ENCODE results near the gene KRR1. TPM values are rescaled to one million over a fixed set of nuclear protein-coding genes. Genes with fewer than 3 reads are reported as not detected.
A peak's percentile ranks its signal among the peaks of the same experiment; 100 is the strongest.
"Not testable (repeated sequence)": the region's sequence is repeated elsewhere in the genome, so short reads cannot be mapped to it uniquely, and the experiment has no call there.

The KRR1 gene
- total and polyA plus RNA-seq, 2 donors, result 22.4 to 71.6 TPM

GRCh38 chr12:75505706-75506312 lies 5.6 kb downstream of the KRR1 start:
- H3K27ac ChIP-seq (ENCODE audit: low read depth), result no peak overlapping the region
- H3K36me3 ChIP-seq (ENCODE audit: insufficient read depth), result peaks cover 5% of the 10 kb centered on the region
- DNase-seq (ENCODE audit: extremely low spot score), result no peak
- WGBS, result 59% methylated on average over 2 of the region's 2 CpGs
- H3K4me1 ChIP-seq (ENCODE audit: insufficient read depth), result no peaks in the 10 kb centered on the region
- H3K4me3 ChIP-seq (ENCODE audit: low read depth, low read length), result no peak overlapping the region

GRCh38 chr12:75503866-75504265 lies 7.5 kb downstream of the KRR1 start:
- Histone ChIP-seq H3K36me3 (ENCODE audit: insufficient read depth) (peaks cover 5% of the 10 kb centered on the region), H3K4me1 (ENCODE audit: insufficient read depth) (no peaks in the 10 kb centered on the region), H3K27ac (ENCODE audit: low read depth) (no peak overlapping the region), H3K4me3 (ENCODE audit: low read depth, low read length) (no peak overlapping the region)
- DNase-seq (ENCODE audit: extremely low spot score), result no peak
- WGBS, result 91% methylated on average over 3 of the region's 3 CpGs

- H3K36me3 ChIP-seq (ENCODE audit: insufficient read depth), result peaks cover 5% of the 10 kb centered on the region
- no peak for DNase-seq (ENCODE audit: extremely low spot score)
- no peaks in the 10 kb centered on the region for H3K4me1 ChIP-seq (ENCODE audit: insufficient read depth)
- 68% methylated on average over 3 of the region's 3 CpGs for whole genome bisulfite sequencing
- H3K4me3 ChIP-seq (ENCODE audit: low read depth, low read length), result no peak overlapping the region
- H3K27ac ChIP-seq (ENCODE audit: low read depth), result no peak overlapping the region
Observed at GRCh38 chr12:75503459-75503858, 8.0 kb downstream of the KRR1 start.

GRCh38 chr12:75491169-75491568 lies 20.2 kb downstream of the KRR1 start:
- Histone ChIP-seq H3K4me1 (ENCODE audit: insufficient read depth) (no peaks in the 10 kb centered on the region), H3K27ac (ENCODE audit: low read depth) (no peak overlapping the region), H3K4me3 (ENCODE audit: low read depth, low read length) (no peak overlapping the region), H3K36me3 (ENCODE audit: insufficient read depth) (no peaks in the 10 kb centered on the region)
- 77% methylated on average over 2 of the region's 2 CpGs for WGBS
- DNase-seq (ENCODE audit: extremely low spot score), result no peak

- no peaks in the 10 kb centered on the region for H3K4me1 ChIP-seq (ENCODE audit: insufficient read depth)
- WGBS, result 65% methylated on average over 7 of the region's 7 CpGs
- DNase-seq (ENCODE audit: extremely low spot score), result no peak
- H3K36me3 ChIP-seq (ENCODE audit: insufficient read depth), result no peaks in the 10 kb centered on the region
- no peak overlapping the region for H3K4me3 ChIP-seq (ENCODE audit: low read depth, low read length)
- H3K27ac ChIP-seq (ENCODE audit: low read depth), result no peak overlapping the region
Observed at GRCh38 chr12:75489613-75490210, 21.7 kb downstream of the KRR1 start.

GRCh38 chr12:75489187-75489586 lies 22.2 kb downstream of the KRR1 start:
- H3K4me3 ChIP-seq (ENCODE audit: low read depth, low read length), result no peak overlapping the region
- WGBS, result 75% methylated on average over 2 of the region's 2 CpGs
- H3K36me3 ChIP-seq (ENCODE audit: insufficient read depth), result no peaks in the 10 kb centered on the region
- no peak overlapping the region for H3K27ac ChIP-seq (ENCODE audit: low read depth)
- no peaks in the 10 kb centered on the region for H3K4me1 ChIP-seq (ENCODE audit: insufficient read depth)
- DNase-seq (ENCODE audit: extremely low spot score), result no peak

GRCh38 chr12:75488553-75488952 lies 22.9 kb downstream of the KRR1 start:
- no peak for DNase-seq (ENCODE audit: extremely low spot score)
- no peaks in the 10 kb centered on the region for H3K36me3 ChIP-seq (ENCODE audit: insufficient read depth)
- no peaks in the 10 kb centered on the region for H3K4me1 ChIP-seq (ENCODE audit: insufficient read depth)
- no peak overlapping the region for H3K4me3 ChIP-seq (ENCODE audit: low read depth, low read length)
- H3K27ac ChIP-seq (ENCODE audit: low read depth), result no peak overlapping the region

GRCh38 chr12:75487308-75487707 lies 24.1 kb downstream of the KRR1 start:
- H3K27ac ChIP-seq (ENCODE audit: low read depth), result no peak overlapping the region
- DNase-seq (ENCODE audit: extremely low spot score), result no peak
- WGBS, result 92% methylated on average over 4 of the region's 4 CpGs
- no peaks in the 10 kb centered on the region for H3K4me1 ChIP-seq (ENCODE audit: insufficient read depth)
- no peak overlapping the region for H3K4me3 ChIP-seq (ENCODE audit: low read depth, low read length)
- H3K36me3 ChIP-seq (ENCODE audit: insufficient read depth), result no peaks in the 10 kb centered on the region

- WGBS, result 89% methylated on average over 2 of the region's 2 CpGs
- H3K4me3 ChIP-seq (ENCODE audit: low read depth, low read length); DNase-seq (ENCODE audit: extremely low spot score); H3K27ac ChIP-seq (ENCODE audit: low read depth); H3K4me1 ChIP-seq (ENCODE audit: insufficient read depth); H3K36me3 ChIP-seq (ENCODE audit: insufficient read depth): not testable (repeated sequence)
Observed at GRCh38 chr12:75484450-75484849, 27.0 kb downstream of the KRR1 start.

- Histone ChIP-seq H3K4me1 (ENCODE audit: insufficient read depth) (no peaks in the 10 kb centered on the region), H3K4me3 (ENCODE audit: low read depth, low read length) (no peak overlapping the region), H3K27ac (ENCODE audit: low read depth) (peak overlapping the region; percentile 3), H3K36me3 (ENCODE audit: insufficient read depth) (no peaks in the 10 kb centered on the region)
- DNase-seq (ENCODE audit: extremely low spot score), result no peak
- 38% methylated on average over 2 of the region's 2 CpGs for WGBS
Observed at GRCh38 chr12:75483431-75483830, 28.0 kb downstream of the KRR1 start.

- no peaks in the 10 kb centered on the region for H3K36me3 ChIP-seq (ENCODE audit: insufficient read depth)
- H3K27ac ChIP-seq (ENCODE audit: low read depth), result no peak overlapping the region
- 42% methylated on average over 4 of the region's 4 CpGs for WGBS
- no peaks in the 10 kb centered on the region for H3K4me1 ChIP-seq (ENCODE audit: insufficient read depth)
- DNase-seq (ENCODE audit: extremely low spot score), result no peak
- H3K4me3 ChIP-seq (ENCODE audit: low read depth, low read length), result no peak overlapping the region
Observed at GRCh38 chr12:75482646-75483045, 28.8 kb downstream of the KRR1 start.

- Histone ChIP-seq H3K4me3 (ENCODE audit: low read depth, low read length) (peak overlapping the region; percentile 57), H3K4me1 (ENCODE audit: insufficient read depth) (no peaks in the 10 kb centered on the region), H3K36me3 (ENCODE audit: insufficient read depth) (no peaks in the 10 kb centered on the region), H3K27ac (ENCODE audit: low read depth) (peak overlapping the region; percentile 38)
- WGBS, result 63% methylated on average over 4 of the region's 4 CpGs
- no peak for DNase-seq (ENCODE audit: extremely low spot score)
Observed at GRCh38 chr12:75481774-75482173, 29.6 kb downstream of the KRR1 start.

GRCh38 chr12:75481013-75481705 lies 30.2 kb downstream of the KRR1 start:
- 28% methylated on average over 5 of the region's 5 CpGs for WGBS
- peak overlapping the region; percentile 57 for H3K4me3 ChIP-seq (ENCODE audit: low read depth, low read length)
- H3K4me1 ChIP-seq (ENCODE audit: insufficient read depth), result no peaks in the 10 kb centered on the region
- H3K27ac ChIP-seq (ENCODE audit: low read depth), result peak overlapping the region; percentile 70
- H3K36me3 ChIP-seq (ENCODE audit: insufficient read depth), result no peaks in the 10 kb centered on the region
- DNase-seq (ENCODE audit: extremely low spot score), result no peak

GRCh38 chr12:75480469-75480949 lies 30.9 kb downstream of the KRR1 start, which contains the start of gene GLIPR1:
Gene GLIPR1, plus strand, starts transcription at chr12:75480755. Its CDS starts 126 bp downstream, at chr12:75480881.
- H3K4me1 ChIP-seq (ENCODE audit: insufficient read depth), result no peaks in the 10 kb centered on the region
- WGBS, result 9% methylated on average over 8 of the region's 8 CpGs
- H3K4me3 ChIP-seq (ENCODE audit: low read depth, low read length), result peak within 1 kb of the TSS; percentile 57
- peak; percentile 36 for DNase-seq (ENCODE audit: extremely low spot score)
- no peaks in the 10 kb centered on the region for H3K36me3 ChIP-seq (ENCODE audit: insufficient read depth)
- peak within 1 kb of the TSS; percentile 70 for H3K27ac ChIP-seq (ENCODE audit: low read depth)

Measured in urinary bladder (tissue), 4 donors.